Left kidney (tissue), 2 donors: ENCODE results near the gene NOTCH2NLA. TPM values are rescaled to one million over a fixed set of nuclear protein-coding genes. Genes with fewer than 3 reads are reported as not detected.
"Not testable (repeated sequence)": the region's sequence is repeated elsewhere in the genome, so short reads cannot be mapped to it uniquely, and the experiment has no call there.

Experiments used
- DNase-seq: peaks from one replicate; pipeline ENCODE4 v3.0.0-alpha.2; 2013
- polyA plus RNA-seq: library from polyadenylated mRNA; unstranded; fragments of 120-200 nt; gene quantifications from one replicate; pipeline ENCODE4 v1.2.1, GENCODE V29; 2013; ENCODE audit not compliant: insufficient read length

NOTCH2NLA gene
- polyA plus RNA-seq, 1 donor = 70.6 TPM

GRCh38 chr1:146228144-146228682 lies 608 bp downstream of the NOTCH2NLA start:
- DNase-seq = not testable (repeated sequence)

- DNase-seq = not testable (repeated sequence)
Measured at GRCh38 chr1:146174531-146174930, 54.3 kb downstream of the NOTCH2NLA start.

- not testable (repeated sequence) for DNase-seq
Measured at GRCh38 chr1:146167740-146168139, 61.1 kb downstream of the NOTCH2NLA start.

- DNase-seq = not testable (repeated sequence)
Measured at GRCh38 chr1:146167273-146167672, 61.5 kb downstream of the NOTCH2NLA start.

- DNase-seq = not testable (repeated sequence)
Measured at GRCh38 chr1:146144465-146144864, 84.4 kb downstream of the NOTCH2NLA start, which contains the start of gene NBPF10. TSS of gene NBPF10 (minus strand) at chr1:146144804. CDS start at chr1:146144769, 35 bp downstream.

Other genes with a start within 250 kb of the NOTCH2NLA start
- gene TXNIP, start 232.4 kb downstream of the NOTCH2NLA start, polyA plus RNA-seq = 360 TPM
- gene HJV, start 207.3 kb downstream of the NOTCH2NLA start, polyA plus RNA-seq = 0.13 TPM
- gene NBPF10, start 84.2 kb downstream of the NOTCH2NLA start, polyA plus RNA-seq = 4.3 TPM